Measurements from ENCODE around the gene LDLRAD4.

The LDLRAD4 gene

DNA sequence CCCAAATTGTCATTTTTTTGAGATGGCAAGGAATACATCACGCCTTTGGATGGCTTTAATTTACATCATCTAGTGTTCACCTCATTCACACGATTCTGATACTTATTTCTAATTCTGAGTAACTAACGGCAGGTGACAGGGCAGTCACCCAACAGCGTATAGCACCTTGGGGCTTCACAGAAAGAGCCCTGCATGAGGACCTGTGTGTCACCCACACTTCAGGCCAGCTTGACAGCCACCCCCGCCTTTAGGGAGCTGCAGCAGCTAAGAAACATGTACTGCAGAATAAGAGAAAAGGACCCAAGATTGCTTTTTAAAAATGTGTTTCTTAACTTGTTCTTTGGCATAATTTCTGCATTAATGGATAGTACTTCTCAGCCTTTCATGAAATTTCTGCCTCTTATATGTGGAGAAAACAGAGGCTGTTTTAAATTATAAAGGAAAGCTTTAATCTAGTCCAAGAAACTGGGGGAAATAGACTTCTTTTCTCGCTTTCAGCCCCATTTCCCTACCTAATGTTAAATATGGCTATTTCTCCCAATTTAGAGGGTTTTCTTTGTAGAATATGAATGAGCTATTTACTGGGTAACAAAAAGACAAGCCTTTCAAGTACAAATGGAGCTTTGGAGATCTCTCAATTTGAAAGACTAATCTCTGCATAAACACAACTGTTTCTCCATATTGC lies 245.1 kb downstream of the LDLRAD4 start:
- no peak overlapping the region for H3K4me3 ChIP-seq (replicated peaks in 1 of 2; ENCODE audit: low read depth in 2 of 2, low read length in 2 of 2)
- no peak for DNase-seq (ENCODE audit: low read depth in 2 of 2)
- TF ChIP-seq, protein P1, sequence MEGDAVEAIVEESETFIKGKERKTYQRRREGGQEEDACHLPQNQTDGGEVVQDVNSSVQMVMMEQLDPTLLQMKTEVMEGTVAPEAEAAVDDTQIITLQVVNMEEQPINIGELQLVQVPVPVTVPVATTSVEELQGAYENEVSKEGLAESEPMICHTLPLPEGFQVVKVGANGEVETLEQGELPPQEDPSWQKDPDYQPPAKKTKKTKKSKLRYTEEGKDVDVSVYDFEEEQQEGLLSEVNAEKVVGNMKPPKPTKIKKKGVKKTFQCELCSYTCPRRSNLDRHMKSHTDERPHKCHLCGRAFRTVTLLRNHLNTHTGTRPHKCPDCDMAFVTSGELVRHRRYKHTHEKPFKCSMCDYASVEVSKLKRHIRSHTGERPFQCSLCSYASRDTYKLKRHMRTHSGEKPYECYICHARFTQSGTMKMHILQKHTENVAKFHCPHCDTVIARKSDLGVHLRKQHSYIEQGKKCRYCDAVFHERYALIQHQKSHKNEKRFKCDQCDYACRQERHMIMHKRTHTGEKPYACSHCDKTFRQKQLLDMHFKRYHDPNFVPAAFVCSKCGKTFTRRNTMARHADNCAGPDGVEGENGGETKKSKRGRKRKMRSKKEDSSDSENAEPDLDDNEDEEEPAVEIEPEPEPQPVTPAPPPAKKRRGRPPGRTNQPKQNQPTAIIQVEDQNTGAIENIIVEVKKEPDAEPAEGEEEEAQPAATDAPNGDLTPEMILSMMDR (IDR thresholded peaks at IDR 0.05; ENCODE audit: low read depth, low read length) = no peak

DNA sequence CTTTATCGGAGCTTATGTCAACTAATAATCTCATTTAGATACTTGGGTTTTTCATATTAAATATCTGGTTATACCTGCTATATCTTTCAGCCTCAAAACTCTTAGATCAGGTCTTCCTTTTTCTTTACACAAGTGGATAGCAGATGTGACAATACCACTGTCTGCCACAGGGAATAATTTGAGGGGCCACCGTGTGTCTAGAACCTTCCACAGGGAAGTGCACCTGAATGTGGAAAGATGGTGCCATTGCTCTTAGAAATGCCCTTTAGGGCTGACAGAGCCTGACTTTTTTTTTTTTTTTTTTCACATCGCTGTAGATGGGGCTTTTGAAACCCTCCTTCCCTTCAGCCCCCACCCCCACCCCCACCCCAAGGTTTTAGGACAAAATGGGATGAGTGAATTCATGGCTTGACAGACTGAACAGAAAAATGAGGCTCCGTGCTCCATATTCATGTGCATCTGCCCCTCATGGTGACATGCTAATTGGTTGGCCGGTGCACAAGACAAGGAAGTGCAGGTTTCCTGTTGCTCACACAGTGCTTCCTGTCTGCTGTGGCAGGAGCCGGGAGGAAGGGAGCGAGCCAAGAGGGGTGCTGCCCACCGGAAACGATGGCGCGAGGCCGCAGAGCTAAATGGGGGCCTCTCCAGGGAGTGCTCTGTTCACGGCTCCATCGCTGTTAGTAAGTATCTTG lies 246.0 kb downstream of the LDLRAD4 start:
- no peak overlapping the region for H3K4me3 ChIP-seq (replicated peaks in 1 of 2; ENCODE audit: low read depth in 2 of 2, low read length in 2 of 2)
- TF ChIP-seq, protein P1 (IDR thresholded peaks at IDR 0.05; ENCODE audit: low read depth, low read length) = no peak
- peak in 1 of 2 donors; percentile 30 for DNase-seq (ENCODE audit: low read depth in 2 of 2)

DNA sequence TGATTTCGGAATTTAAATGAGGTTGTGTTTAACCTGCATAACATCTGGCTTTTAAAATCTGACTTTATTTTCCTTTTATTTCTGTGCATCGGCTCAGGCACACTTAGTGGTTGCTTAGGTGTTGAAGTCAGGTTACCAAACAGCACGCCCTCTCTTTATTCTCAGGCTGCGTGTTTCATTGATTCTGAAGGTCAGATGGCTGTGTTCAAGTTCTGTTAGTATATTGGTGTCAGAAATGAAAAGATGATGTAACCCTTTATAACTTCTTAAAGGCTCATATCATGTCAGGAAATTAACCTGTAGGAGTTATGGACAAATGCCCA lies 246.5 kb downstream of the LDLRAD4 start:
- no peak for DNase-seq (ENCODE audit: low read depth in 2 of 2)
- no peak overlapping the region for H3K4me3 ChIP-seq (replicated peaks in 1 of 2; ENCODE audit: low read depth in 2 of 2, low read length in 2 of 2)
- TF ChIP-seq, protein P1 (IDR thresholded peaks at IDR 0.05; ENCODE audit: low read depth, low read length) = no peak

DNA sequence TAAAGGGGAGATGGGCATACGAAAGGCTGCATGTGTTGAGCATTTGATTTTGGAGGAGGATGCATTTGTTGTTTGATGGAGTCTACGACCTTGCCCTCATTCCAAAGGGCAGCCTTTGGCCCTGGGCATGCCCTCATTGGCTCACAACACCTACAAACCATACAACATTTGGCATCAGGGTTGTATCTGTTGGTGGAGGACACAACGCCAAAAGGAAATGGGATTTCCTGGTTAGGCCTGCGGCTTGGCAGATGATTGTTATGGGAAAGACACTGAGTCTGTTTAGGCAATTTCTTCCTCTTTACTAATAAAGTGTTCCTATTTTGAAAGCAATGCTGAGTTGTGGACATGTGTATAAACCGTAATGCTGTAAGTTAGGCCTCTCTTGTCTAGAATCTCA lies 246.9 kb downstream of the LDLRAD4 start:
- no peak for DNase-seq (ENCODE audit: low read depth in 2 of 2)
- H3K4me3 ChIP-seq (replicated peaks in 1 of 2; ENCODE audit: low read depth in 2 of 2, low read length in 2 of 2) = no peak overlapping the region
- TF ChIP-seq, protein P1 (IDR thresholded peaks at IDR 0.05; ENCODE audit: low read depth, low read length) = no peak

DNA sequence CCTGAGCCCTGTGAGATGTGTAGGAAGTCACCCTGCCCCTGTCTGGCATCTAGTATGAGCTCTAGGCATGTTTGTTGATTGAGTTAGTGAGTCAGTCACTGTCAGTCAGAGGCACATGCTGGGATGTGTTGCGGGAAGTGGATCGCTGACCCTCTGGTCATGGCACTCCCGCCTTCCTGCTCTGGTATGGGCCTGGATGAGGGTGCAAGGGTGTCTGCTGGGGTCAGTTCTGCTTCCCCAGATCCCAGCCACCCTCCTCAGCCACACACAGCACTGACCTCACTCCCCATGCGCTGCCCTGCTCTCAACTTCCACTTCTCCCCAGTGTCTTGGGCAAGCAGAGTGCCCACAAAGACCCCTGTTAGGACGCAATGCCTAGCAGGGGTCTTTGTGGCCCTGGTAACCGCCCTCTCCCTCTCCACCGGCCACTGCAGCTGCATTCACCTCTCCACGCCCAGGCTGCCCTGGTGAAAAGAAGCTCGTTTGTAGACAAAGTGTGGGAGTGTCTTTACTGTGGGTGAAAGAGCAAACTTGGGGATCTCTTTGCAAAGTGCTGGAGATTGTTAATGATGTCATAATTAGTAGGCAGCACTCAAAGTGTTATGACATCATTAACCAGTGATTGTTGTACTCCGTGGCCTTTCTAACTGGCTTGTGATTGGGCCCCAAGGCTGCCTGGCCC lies 252.1 kb downstream of the LDLRAD4 start:
- TF ChIP-seq, protein P1 (IDR thresholded peaks at IDR 0.05; ENCODE audit: low read depth, low read length) = no peak

DNA sequence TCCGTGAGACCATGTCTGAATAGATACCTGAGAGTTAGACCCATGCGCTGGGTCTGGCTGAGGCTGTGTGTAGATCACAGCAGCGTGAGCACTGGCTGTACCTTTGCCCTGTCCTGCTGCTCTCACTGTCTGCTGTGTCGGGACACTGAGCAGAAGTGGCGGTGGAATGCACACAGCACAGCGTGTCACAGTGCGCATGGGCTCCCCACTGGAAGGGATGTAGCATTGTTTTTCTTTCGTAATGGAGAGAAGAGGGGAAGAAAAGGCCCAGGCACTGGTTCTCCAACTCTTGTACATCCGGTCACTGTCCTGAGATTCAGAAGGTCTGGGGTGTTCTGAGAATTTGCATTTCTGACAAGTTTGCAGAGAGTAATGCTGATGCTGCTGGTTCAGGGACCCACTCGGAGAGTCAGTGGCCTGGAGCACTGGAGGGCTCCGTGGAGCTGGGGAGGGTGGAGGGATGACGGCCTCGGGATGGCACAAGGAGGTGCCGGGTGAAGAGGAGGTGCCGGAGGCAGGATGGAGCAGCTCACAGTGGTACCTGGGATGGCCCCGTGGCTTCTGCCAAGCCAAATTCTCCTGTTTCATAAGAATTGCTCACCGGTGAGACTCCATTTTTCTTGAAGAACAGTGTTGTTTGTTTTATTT lies 252.8 kb downstream of the LDLRAD4 start:
- H3K4me3 ChIP-seq (replicated peaks in 1 of 2; ENCODE audit: low read depth in 2 of 2, low read length in 2 of 2) = no peak overlapping the region
- TF ChIP-seq, protein P1 (IDR thresholded peaks at IDR 0.05; ENCODE audit: low read depth, low read length) = no peak
- DNase-seq (ENCODE audit: low read depth in 2 of 2) = no peak

More for the DNA sequence above, 252.1 kb downstream of the LDLRAD4 start:
- DNase-seq (ENCODE audit: low read depth in 2 of 2) = no peak
- no peak overlapping the region for H3K4me3 ChIP-seq (replicated peaks in 1 of 2; ENCODE audit: low read depth in 2 of 2, low read length in 2 of 2)
